Activated gamma-delta T cell treated with anti-CD3 and anti-CD28 coated beads, Interleukin-2, amount 50 U/mL, for 16 hours (primary cell): ENCODE data around the gene RASD1.

Experiments used
- DNase-seq: peaks from one replicate; pipeline ENCODE4 v3.0.0-alpha.2; 2020; ENCODE audit warnings: low read depth

Gene RASD1

GRCh38 chr17:17496189-17497064 is at the start of gene RASD1:
TSS of gene RASD1 (minus strand) at chr17:17496395. CDS start at chr17:17496181, 214 bp downstream.
- peak; percentile 60 for DNase-seq

DNA sequence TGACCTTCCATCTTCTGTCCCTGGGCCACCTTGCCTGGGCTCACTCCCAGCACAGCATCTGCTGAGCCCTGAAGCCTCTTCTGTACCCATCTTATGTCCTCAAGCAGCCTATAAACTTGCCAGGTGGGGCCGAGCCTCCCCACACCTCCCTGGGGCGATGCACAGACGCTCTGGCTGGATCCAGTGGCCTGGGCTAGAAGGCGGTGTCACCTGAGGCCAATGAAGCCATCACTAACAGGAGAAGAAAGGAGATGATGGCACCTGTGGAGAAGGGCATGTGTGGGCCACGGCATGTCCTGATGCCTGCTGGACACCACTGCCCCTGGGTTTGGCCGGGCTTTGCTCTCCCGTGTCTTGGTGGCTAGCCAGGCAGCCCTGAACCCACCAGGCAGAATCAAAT is 49.8 kb upstream of the RASD1 start:
- no peak for DNase-seq

DNA sequence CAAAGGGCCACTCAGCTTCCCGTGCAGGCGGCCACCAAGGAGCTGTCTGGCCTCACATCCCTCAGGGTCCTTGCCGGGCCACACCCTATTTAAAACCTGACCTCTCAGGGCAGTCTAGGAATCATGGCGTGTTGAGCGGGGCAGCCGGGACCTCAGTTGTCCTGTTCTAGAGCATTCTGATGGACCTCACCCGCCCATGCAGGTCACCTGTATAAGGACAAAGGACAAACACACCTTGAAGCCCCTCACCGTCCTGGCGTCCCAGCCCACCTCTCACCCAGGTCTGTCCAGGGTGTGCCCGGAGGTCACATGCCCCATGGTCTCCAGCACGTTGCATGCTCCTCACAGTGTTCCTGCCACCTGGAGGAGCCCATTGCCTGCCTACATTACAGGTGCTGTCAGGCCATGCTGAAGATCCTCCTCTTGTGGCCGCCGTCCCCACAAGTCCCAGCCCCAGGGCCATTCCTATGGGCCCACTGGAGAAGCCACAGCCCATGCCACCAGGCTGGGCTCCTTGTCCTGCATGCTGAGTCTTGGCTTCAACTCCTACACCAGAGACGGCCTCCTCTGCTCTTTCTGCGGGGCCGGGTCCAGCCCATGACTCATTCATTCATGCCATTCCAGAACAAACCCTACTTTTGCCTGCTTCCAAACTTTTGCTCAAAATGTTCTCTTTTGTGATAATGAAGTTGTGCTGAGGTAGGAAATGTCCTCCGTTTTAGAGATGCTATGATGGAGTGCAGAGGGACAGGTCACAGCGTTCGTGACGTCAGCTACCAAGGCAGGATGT is 49.0 kb upstream of the RASD1 start:
- no peak for DNase-seq

DNA sequence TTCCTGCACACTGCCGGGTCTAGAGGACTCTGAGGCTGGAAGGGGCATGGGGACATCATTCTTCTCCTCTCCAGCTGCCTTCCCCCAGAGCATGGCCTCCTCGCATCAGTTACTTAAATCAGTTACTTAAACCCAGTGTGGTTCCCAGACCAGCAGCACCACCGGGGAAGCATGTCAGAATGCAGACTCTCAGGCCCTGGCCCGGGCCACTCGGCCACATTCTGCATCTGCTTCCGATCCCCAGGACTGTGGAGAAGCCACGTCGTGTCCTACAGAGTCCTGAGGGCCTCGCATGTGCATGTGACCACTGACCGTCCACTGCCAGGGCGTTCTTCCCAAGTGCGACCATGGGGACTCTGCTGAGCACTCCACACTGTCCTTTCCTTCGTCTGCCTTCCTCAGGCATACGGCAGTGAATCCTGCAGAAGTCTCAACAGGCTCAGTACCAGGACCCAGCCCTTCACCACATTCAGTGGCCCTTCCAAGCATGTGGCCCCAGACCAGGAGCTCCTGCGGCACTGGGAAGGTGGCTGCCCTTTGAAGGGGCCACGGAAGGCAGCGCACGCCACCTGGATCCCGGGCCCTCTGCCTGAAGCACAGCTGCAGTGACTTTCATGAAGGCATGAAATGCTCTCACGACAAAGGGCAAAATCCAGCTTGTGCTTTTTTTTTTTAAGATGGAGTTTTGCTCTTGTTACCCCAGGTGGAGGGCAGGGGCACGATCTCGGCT is 46.9 kb upstream of the RASD1 start:
- no peak for DNase-seq

DNA sequence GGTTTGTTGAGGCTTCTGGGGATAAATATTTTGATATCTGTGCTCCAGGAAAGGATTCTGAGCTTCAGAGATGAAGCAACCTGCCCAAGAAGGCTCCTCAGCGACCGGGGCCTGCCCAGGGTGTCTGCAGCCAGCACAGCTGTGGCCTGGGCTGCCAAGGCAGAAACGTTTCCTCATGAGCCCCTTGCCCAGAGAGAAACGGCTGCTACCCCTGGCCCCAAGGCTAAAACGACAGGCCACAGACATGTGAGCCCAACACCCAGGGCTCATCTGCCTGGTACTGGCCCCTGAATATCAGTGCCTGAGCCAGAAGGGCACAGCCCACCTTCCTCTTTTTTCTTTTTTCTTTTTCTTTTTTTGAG is 45.4 kb upstream of the RASD1 start:
- DNase-seq = no peak

DNA sequence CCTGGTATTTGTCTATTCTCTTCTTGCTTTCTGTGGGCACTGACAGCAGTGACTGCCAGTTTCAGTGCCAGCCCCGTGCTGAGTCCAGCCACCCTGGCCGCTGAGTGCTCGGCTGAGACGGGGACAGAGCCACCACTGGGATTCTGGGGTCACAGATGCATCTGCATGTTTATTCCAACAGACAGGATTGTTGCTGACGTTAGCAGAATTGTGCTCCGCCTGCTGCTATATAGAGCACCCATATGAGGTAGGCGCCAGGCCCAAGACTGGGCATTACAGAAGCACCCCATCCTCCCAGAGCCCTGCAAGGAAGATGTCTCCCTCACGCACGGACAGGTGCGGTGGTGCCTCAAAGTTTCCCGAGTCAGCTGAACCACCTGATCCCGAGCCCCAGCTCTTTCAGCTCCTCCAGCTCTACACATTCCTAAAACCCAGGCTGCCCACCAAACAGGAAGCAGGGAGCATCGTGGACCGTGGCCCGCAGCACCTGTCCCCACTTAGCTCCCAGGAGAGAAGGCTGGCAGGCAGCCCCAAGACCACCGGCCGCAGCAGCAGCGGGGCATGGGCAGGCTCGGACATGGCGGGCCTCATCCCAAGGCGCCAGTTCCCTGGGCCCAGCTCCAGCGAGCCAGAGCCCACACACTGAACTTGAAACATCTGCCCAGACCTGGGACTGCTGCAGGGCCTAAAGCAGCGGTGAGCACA is 44.9 kb upstream of the RASD1 start:
- no peak for DNase-seq

- no peak for DNase-seq
Observed at GRCh38 chr17:17540278-17540906, 44.2 kb upstream of the RASD1 start.

DNA sequence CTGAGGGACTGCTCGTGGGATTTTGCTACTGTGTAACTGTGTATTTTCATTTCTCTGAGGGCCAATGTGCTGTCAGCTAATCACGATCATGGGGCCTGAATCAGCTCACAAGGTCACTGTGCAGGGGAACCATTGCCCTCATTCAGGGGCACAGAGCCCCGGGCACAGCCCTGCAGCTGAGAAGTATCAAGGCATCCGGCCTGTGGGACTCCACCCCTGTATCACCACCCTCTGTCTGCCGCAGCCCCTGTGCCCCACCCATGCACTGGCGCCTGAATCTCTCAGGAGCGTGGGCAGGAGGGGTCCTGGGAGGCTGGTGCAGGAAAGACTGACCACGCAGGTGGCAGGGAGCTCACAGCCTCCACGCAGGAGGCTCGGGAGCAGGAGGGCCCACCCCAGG is 43.4 kb upstream of the RASD1 start:
- no peak for DNase-seq

DNA sequence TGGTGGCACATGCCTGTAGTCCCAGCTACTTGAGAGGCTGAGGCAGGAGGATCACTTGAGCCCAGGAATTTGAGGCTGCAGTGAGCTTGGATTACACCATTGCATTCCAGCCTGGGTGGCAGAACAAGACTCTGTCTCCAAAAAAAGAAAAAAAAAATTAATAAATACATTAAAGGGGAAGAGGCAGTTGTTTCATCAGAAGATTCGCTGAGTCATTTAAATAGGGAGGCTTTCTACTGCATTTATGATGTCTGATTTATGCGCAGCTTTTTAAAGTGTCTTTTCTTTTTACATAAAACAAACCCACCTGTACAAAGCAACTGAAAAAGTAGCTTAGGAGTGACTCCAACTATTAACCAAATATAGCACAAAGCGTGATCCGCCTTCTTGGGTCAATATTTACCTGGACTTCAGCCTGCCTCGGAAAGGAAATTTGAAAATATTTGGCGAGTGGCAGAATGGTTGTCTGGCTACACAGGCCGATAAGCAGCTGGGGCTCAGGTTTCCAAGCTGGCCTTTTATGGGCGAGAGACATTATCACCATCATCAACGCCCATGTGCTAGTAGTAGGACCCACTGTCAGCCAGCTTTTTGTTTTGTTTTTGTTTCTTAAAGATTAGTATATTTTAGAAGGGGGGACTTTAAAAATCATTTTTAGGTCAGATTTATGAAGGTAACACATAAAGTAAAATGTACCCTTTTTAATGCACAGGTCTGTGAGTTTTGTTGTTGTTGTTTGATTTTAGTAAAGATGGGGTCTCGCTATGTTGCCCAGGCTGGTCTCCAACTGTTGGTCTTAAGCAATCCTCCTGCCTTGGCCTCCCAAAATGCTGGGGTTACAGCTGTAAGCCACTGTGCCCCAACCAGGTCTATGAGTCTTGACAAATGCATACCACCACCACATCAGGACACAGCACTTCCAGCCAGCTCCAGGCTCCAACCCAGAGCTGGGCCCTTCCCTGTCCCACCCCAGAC is 42.5 kb upstream of the RASD1 start:
- no peak for DNase-seq

GRCh38 chr17:17537311-17538099 is 41.3 kb upstream of the RASD1 start:
- DNase-seq = no peak

DNA sequence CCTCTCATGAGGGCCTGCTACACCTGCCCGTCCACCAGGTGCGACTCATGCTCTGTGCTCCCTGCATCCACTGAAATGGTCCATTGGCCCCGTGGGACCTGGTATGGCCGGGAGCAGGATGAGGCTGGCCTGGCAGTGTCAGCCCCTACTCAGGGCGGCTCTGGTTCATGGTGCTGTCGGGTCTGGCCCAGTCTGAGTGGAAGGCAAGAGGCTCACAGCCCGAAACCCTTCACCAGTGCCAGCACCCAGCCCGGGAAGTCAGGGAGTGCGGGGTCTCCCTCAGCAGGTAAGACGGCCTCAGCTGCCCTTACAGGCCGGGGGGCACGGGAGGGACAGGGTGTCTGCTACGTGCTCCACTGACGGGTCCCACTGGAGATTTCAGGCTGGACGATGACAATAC is 40.5 kb upstream of the RASD1 start:
- DNase-seq = no peak

GRCh38 chr17:17535957-17536356 is 39.8 kb upstream of the RASD1 start:
- DNase-seq = no peak

DNA sequence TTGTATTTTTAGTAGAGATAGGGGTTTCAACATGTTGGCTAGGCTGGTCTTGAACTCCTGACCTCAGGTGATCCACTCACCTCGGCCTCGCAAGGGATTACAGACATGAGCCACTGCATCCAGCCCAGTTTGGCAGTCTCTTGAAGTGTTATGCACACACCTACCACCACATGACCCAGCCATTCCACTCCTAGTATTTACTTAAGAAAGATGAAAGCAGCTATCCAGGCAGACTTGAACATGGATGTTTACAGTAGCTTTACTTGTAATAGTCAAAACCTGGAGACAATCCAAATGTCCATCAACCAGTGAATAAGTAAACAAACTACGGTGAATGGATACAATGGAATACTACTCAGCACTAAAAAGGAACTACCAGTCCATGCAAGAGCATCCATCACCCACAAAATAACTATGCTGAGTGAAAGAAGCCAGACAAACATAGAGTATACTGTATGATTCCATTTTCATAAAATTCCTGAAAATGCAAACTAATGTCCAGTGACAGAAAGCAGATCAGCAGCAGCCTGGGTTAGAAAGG is 37.8 kb upstream of the RASD1 start:
- no peak for DNase-seq

DNA sequence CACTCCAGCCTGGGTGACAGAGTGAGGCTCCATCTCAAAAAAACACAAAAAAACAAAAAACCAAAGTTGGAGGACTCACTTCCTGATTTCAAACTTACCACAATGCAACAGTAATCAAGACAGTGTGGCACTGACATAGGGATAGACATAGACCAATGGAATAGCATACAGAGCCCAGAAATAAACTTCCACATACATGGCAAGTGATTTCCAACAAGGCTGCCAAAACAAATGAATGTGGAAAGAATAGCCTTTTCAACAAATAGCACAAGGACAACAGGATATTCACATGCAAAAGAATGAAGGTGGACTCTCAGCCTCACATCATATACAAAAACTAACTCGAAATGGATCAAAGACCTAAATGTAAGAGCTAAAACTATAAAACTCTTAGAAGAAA is 36.8 kb upstream of the RASD1 start:
- DNase-seq = no peak

DNA sequence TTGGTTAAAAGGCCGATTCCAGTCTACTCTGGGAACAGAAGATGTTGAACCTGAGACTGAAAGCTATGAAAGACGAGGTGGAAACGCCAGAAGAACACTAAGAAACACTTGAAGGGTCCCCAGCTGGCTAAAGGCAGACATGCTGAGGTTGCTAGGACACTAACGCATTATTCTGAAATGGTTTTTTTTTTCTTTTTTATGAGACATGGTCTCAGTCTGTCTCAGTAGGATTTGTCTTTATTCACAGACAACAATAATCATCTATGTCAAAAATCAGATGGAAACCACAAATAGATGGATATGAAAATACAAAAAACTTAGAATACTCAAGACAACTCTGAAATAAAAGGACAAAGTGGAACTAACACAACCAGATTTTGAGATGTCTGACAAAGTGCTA is 35.0 kb upstream of the RASD1 start:
- no peak for DNase-seq

- no peak for DNase-seq
Observed at GRCh38 chr17:17528696-17529652, 32.8 kb upstream of the RASD1 start.

- DNase-seq = no peak
Observed at GRCh38 chr17:17527956-17528500, 31.8 kb upstream of the RASD1 start.

GRCh38 chr17:17527534-17527933 is 31.3 kb upstream of the RASD1 start:
- DNase-seq = no peak
